CD4-positive, alpha-beta memory T cell (primary cell): ENCODE results near the gene TRIM7. TPM values are rescaled to one million over a fixed set of nuclear protein-coding genes. Genes with fewer than 3 reads are reported as not detected.

Experiments used
- CTCF ChIA-PET: fragments of 350-600 bp; sonication (Branson Sonifier 250); formaldehyde crosslinking; loops from one replicate; lab custom pipeline; 2021; ENCODE audit warnings: inconsistent platforms; ENCODE audit not compliant: partially characterized antibody; lab: Charles Lee
- POLR2A ChIA-PET: fragments of 350-600 bp; sonication (Branson Sonifier 250); formaldehyde crosslinking; loops from one replicate; lab custom pipeline; 2021; ENCODE audit not compliant: partially characterized antibody; lab: Charles Lee
- DNase-seq, 5 donors: peaks; one replicate each; pipeline versions ENCODE4 v3.0.0 to v3.0.0-alpha.2; 2020 to 2022; ENCODE audit warnings: mixed read lengths in 1 of 5
- H3K27ac ChIP-seq: one replicate; pipeline ENCODE4 v1.7.0; 2013; ENCODE audit warnings: low read depth, low read length
- H3K27me3 ChIP-seq: 2 replicates; pipeline ENCODE4 v1.7.0; 2013; ENCODE audit warnings: mild to moderate bottlenecking, low read length, moderate library complexity; ENCODE audit not compliant: insufficient read depth
- H3K36me3 ChIP-seq: 2 replicates; pipeline ENCODE4 v1.7.0; 2013; ENCODE audit warnings: mild to moderate bottlenecking, low read length, moderate library complexity; ENCODE audit not compliant: insufficient read depth
- H3K4me1 ChIP-seq: 2 replicates; pipeline ENCODE4 v1.7.0; 2013; ENCODE audit warnings: mild to moderate bottlenecking, low read length, moderate library complexity; ENCODE audit not compliant: insufficient read depth
- H3K4me3 ChIP-seq, 2 donors: one replicate each; pipeline ENCODE4 v1.7.0; 2013; ENCODE audit warnings: low read length in 2 of 2, mild to moderate bottlenecking in 1 of 2
- H3K9me3 ChIP-seq, 2 donors: one replicate each; pipeline ENCODE4 v1.7.0; 2013; ENCODE audit warnings: low read length in 2 of 2, control low read depth in 1 of 2; ENCODE audit not compliant: control insufficient read depth in 1 of 2
- H3K27ac Mint-ChIP-seq, 7 donors: one replicate each; pipeline ENCODE4 v1.8.0; 2020 to 2021; ENCODE audit warnings: mixed read lengths in 7 of 7, mild to moderate bottlenecking in 6 of 7, inconsistent platforms in 3 of 7, moderate library complexity in 3 of 7
- H3K27me3 Mint-ChIP-seq, 2 donors: one replicate each; pipeline ENCODE4 v1.8.0; 2020 to 2021; ENCODE audit warnings: mixed read lengths in 2 of 2
- H3K36me3 Mint-ChIP-seq, 2 donors: one replicate each; pipeline ENCODE4 v1.8.0; 2020 to 2021; ENCODE audit warnings: mixed read lengths in 2 of 2, inconsistent platforms in 1 of 2, mild to moderate bottlenecking in 1 of 2
- H3K4me1 Mint-ChIP-seq, 4 donors: one replicate each; pipeline ENCODE4 v1.8.0; 2020 to 2021; ENCODE audit warnings: mixed read lengths in 4 of 4, mild to moderate bottlenecking in 1 of 4
- H3K4me3 Mint-ChIP-seq, 8 donors: one replicate each; pipeline ENCODE4 v1.8.0; 2020 to 2021; ENCODE audit warnings: mixed read lengths in 8 of 8, mild to moderate bottlenecking in 7 of 8, moderate library complexity in 6 of 8, inconsistent platforms in 3 of 8
- H3K9me3 Mint-ChIP-seq, 8 donors: one replicate each; pipeline ENCODE4 v1.8.0; 2020 to 2021; ENCODE audit warnings: mixed read lengths in 8 of 8, mild to moderate bottlenecking in 5 of 8, inconsistent platforms in 3 of 8, moderate library complexity in 1 of 8
- intact Hi-C: fragments of 100-400 bp; cut with micrococcal nuclease; formaldehyde crosslinking; loops from one replicate; pipeline ENCODE4 v1.15.1; 2023
- polyA plus RNA-seq, 2 donors: library from polyadenylated mRNA; unstranded; fragments of 300-500 nt; fragmentation: Illumina TruSeq; gene quantifications; one replicate each; pipeline ENCODE4 v1.2.3, GENCODE V29; 2021
- total RNA-seq, 2 experiments: library from RNA; stranded (reverse); gene quantifications; one replicate each; pipeline ENCODE4 v1.2.3, GENCODE V29; 2021

The TRIM7 gene
- total and polyA plus RNA-seq, 4 experiments from 2014 or later = 0.63 to 4.2 (median 2.0) TPM

DNA sequence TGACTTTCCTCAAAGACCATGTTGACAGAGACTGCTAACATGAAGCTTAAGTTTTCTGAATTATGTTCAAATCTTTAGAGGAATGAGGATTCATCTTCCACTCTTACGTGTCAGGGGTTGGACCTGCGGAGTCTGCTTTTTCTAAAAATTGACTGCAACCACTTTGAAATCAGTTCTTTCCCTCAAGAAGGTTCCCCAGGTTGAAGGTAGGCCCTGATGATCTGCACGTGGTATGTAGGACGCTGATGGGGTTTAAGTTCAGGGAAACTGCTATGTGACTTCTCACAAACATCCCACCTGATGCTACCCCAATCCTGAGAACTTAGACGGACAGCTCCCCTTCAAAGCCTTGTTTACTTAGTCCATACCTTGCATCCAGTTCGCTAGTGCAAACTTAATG is 31.5 kb upstream of the TRIM7 start:
- Mint-ChIP-seq H3K36me3 (peaks cover 68 to 91% of the 10 kb centered on the region in 2 donors), H3K4me3 (no peak overlapping the region), H3K4me1 (peaks cover 8 to 41% (median 20%) of the 10 kb centered on the region in 4 donors), H3K9me3 (no peaks in the 10 kb centered on the region), H3K27ac (peak overlapping the region in 2 of 7 donors; percentile 24 to 42), H3K27me3 (no peaks in the 10 kb centered on the region)
- no peaks in the 10 kb centered on the region for H3K9me3 ChIP-seq
- no peaks in the 10 kb centered on the region for H3K27me3 ChIP-seq
- no peak for DNase-seq
- POLR2A ChIA-PET = interaction anchor here (0.9 to 22.7 kb wide), 3 partner anchors 10 to 32 kb away, joined by 4 to 339 read pairs (median 4); partner anchors contain the start of genes TRIM41 and TRIM7
- intact Hi-C loops = no loop called here
- CTCF ChIA-PET = no interaction called here
- H3K4me3 ChIP-seq = no peak overlapping the region
- no peak overlapping the region for H3K27ac ChIP-seq
- H3K36me3 ChIP-seq = peaks cover 75% of the 10 kb centered on the region
- H3K4me1 ChIP-seq = peaks cover 10% of the 10 kb centered on the region

DNA sequence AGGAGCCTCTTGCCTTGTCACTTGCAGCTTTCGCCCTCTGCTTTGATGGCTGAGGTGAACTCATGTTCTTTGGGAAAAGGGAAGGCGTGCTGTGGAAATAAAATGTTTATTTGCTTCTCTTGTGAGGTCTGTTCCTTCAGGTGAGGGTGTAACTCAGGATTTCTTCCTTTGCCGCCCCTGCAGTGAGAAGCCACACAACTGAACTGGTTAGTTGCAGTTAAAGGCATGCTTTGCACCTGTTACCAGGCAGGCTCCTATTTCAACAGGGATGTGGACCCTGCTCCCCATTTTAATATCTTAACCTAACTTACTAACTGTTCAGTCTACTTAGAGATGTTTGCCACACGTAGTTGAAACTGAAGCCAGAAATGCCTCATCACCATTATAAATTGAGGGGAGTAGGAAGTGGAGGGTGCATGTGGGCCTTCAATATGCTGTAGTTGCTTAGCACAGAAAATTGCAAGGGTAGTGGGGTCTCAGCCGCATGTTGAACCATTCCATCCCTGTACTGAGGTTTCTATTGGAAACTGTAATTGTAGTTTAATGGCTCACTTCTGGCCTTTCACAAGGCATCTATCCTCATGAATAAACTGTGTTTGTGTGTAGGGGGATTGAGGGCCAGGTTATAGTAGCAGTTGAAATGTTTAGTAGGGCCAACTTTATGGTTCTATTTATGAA is 30.8 kb upstream of the TRIM7 start:
- Mint-ChIP-seq H3K36me3 (peaks cover 69 to 90% of the 10 kb centered on the region in 2 donors), H3K4me1 (peaks cover 6 to 34% (median 16%) of the 10 kb centered on the region in 4 donors), H3K27ac (peak overlapping the region in 5 of 7 donors; percentile 7 to 74 (median 29)), H3K27me3 (no peaks in the 10 kb centered on the region), H3K9me3 (no peaks in the 10 kb centered on the region), H3K4me3 (no peak overlapping the region)
- H3K9me3 ChIP-seq = no peaks in the 10 kb centered on the region
- no peaks in the 10 kb centered on the region for H3K27me3 ChIP-seq
- no peak overlapping the region for H3K27ac ChIP-seq
- peaks cover 79% of the 10 kb centered on the region for H3K36me3 ChIP-seq
- CTCF ChIA-PET = no interaction called here
- DNase-seq = no peak
- peaks cover 4% of the 10 kb centered on the region for H3K4me1 ChIP-seq
- intact Hi-C loops = no loop called here
- no peak overlapping the region for H3K4me3 ChIP-seq
- POLR2A ChIA-PET = interaction anchor here (0.9 to 22.7 kb wide), 6 partner anchors 8 to 31 kb away, joined by 4 to 339 read pairs (median 9); partner anchors contain the start of genes RACK1, TRIM41, TRIM52 and TRIM7

DNA sequence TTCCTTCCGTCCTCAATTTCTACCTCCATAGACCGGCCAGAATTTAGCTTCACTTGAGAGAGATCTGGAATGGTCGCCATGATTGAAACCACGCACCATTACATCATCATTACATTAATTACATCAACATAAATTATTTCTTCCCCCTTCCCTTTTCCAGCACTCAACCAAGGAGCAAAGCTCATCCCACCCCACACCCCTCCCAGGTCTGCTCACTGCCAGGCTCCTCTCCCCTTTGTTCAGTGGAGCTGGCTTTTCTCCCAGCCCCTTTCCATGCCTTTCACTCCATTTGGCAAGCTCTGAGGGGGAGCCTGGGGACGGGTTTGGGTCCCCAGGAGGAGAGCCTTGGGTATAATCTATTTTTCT is 30.3 kb upstream of the TRIM7 start:
- ChIA-PET CTCF (no interaction called here), POLR2A (interaction anchor here (0.9 to 22.7 kb wide), 8 partner anchors 8 to 26 kb away, joined by 3 to 339 read pairs (median 4); partner anchors contain the start of genes RACK1, TRIM41 and TRIM52)
- H3K4me3 ChIP-seq = no peak overlapping the region
- H3K9me3 ChIP-seq = no peaks in the 10 kb centered on the region
- Mint-ChIP-seq H3K4me1 (peaks cover 6 to 33% (median 16%) of the 10 kb centered on the region in 4 donors), H3K36me3 (peaks cover 66 to 90% of the 10 kb centered on the region in 2 donors), H3K9me3 (no peaks in the 10 kb centered on the region), H3K4me3 (no peak overlapping the region), H3K27me3 (no peaks in the 10 kb centered on the region), H3K27ac (peak overlapping the region in 4 of 7 donors; percentile 7 to 77 (median 37))
- intact Hi-C loops = no loop called here
- H3K36me3 ChIP-seq = peaks cover 84% of the 10 kb centered on the region
- no peaks in the 10 kb centered on the region for H3K4me1 ChIP-seq
- DNase-seq = no peak
- no peaks in the 10 kb centered on the region for H3K27me3 ChIP-seq
- no peak overlapping the region for H3K27ac ChIP-seq

DNA sequence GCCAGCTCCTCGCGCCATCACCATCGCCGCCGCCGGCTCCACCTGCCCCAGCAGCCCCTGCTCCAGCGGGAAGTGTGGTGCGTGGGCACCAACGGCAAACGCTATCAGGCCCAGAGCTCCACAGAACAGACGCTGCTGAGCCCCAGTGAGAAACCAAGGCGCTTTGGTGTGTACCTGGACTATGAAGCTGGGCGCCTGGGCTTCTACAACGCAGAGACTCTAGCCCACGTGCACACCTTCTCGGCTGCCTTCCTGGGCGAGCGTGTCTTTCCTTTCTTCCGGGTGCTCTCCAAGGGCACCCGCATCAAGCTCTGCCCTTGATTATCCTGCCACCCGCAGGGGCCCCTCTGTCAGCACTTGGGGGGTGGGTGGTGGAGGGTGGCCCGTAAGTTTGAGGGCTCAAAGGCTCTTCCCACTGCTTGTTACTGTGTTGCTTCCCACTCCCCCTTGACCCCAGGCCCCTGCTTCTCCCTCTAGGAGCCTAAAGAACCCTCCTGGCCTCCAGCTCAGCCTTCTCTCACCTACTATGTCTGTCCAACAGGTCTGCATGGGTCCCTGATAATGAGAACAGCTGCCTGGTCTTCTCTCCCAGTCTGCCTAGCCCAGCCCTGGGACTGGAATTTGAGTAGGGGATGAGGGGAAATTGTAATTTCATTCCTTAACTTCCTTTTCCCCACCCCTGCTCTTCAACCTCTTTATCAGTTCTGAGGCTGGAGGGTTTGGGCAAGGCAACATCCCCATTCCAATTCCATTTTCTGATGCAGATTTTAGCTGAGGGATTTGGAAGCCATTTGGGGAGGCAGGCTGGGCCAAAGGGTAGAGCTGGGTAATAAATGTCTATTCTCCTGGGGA is 29.7 kb upstream of the TRIM7 start:
- no peaks in the 10 kb centered on the region for H3K27me3 ChIP-seq
- Mint-ChIP-seq H3K9me3 (peaks cover 0 to under 1% (median 0%) of the 10 kb centered on the region in 8 donors), H3K4me3 (no peak overlapping the region), H3K27me3 (no peaks in the 10 kb centered on the region), H3K27ac (peak overlapping the region in 5 of 7 donors; percentile 32 to 77 (median 49)), H3K36me3 (peaks cover 69 to 88% of the 10 kb centered on the region in 2 donors), H3K4me1 (peaks cover 9 to 36% (median 19%) of the 10 kb centered on the region in 4 donors)
- H3K27ac ChIP-seq = no peak overlapping the region
- ChIA-PET POLR2A (interaction anchor here (0.9 to 22.7 kb wide), 8 partner anchors 9 to 26 kb away, joined by 3 to 339 read pairs (median 4); partner anchors contain the start of genes RACK1, TRIM41 and TRIM52), CTCF (no interaction called here)
- no peak overlapping the region for H3K4me3 ChIP-seq
- no peaks in the 10 kb centered on the region for H3K4me1 ChIP-seq
- intact Hi-C loops = no loop called here
- DNase-seq = no peak
- H3K36me3 ChIP-seq = peaks cover 81% of the 10 kb centered on the region
- H3K9me3 ChIP-seq = no peaks in the 10 kb centered on the region

GRCh38 chr5:181233801-181234454 is 28.9 kb upstream of the TRIM7 start:
- Mint-ChIP-seq H3K27ac (peak overlapping the region in 2 of 7 donors; percentile 57 to 70), H3K9me3 (peaks cover 0 to 4% (median 0%) of the 10 kb centered on the region in 8 donors), H3K4me1 (peaks cover 14 to 37% (median 20%) of the 10 kb centered on the region in 4 donors), H3K4me3 (no peak overlapping the region), H3K27me3 (no peaks in the 10 kb centered on the region), H3K36me3 (peaks cover 64 to 88% of the 10 kb centered on the region in 2 donors)
- Histone ChIP-seq H3K27me3 (no peaks in the 10 kb centered on the region), H3K27ac (no peak overlapping the region), H3K4me3 (no peak overlapping the region), H3K36me3 (peaks cover 73% of the 10 kb centered on the region), H3K4me1 (no peaks in the 10 kb centered on the region), H3K9me3 (no peaks in the 10 kb centered on the region)
- DNase-seq = no peak
- intact Hi-C loops = no loop called here
- POLR2A ChIA-PET = interaction anchor here (1.1 to 22.7 kb wide), 6 partner anchors 8 to 27 kb away, joined by 3 to 339 read pairs (median 4); partner anchors contain the start of genes TRIM41 and TRIM52
- CTCF ChIA-PET = no interaction called here

- H3K36me3 Mint-ChIP-seq = peaks cover 57 to 82% of the 10 kb centered on the region in 2 donors
- peaks cover 14 to 31% (median 17%) of the 10 kb centered on the region in 4 donors for H3K4me1 Mint-ChIP-seq
Observed at GRCh38 chr5:181233088-181233800, 28.2 kb upstream of the TRIM7 start.

More at GRCh38 chr5:181233088-181233800, 28.2 kb upstream of the TRIM7 start:
- peak overlapping the region in 1 of 8 donors; percentile 15 for H3K4me3 Mint-ChIP-seq
- Histone ChIP-seq H3K4me3 (no peak overlapping the region), H3K27ac (no peak overlapping the region), H3K36me3 (peaks cover 67% of the 10 kb centered on the region), H3K27me3 (no peaks in the 10 kb centered on the region), H3K9me3 (no peaks in the 10 kb centered on the region), H3K4me1 (no peaks in the 10 kb centered on the region)
- ChIA-PET CTCF (no interaction called here), POLR2A (interaction anchor here (1.2 to 22.7 kb wide), 3 partner anchors 7 to 22 kb away, joined by 3 to 339 read pairs (median 4); partner anchors contain the start of gene TRIM41)
- DNase-seq = no peak
- H3K27ac Mint-ChIP-seq = peak overlapping the region in 6 of 7 donors; percentile 41 to 88 (median 66)
- H3K27me3 Mint-ChIP-seq = no peaks in the 10 kb centered on the region
- peaks cover 0 to 4% (median 0%) of the 10 kb centered on the region in 8 donors for H3K9me3 Mint-ChIP-seq
- intact Hi-C loops = no loop called here
